GM12878 (cell line): ENCODE data around the gene DCDC1. TPM values are rescaled to one million over a fixed set of nuclear protein-coding genes. Genes with fewer than 3 reads are reported as not detected.

Experiments
- ATAC-seq: fragments of 200-7000 bp; cut with Tn5 transposase; 3 replicates; pipeline ENCODE4 v1.9.1; 2020; ENCODE audit warnings: mild to moderate bottlenecking, moderate library complexity
- BruUV-seq: library from RNA; stranded (reverse); fragments of 400-500 nt; replicated peaks from 2 replicates; lab custom pipeline; 2021; lab: Mats Ljungman, UMichigan
- CTCF ChIA-PET: fragments of 300-600 bp; sonication (Branson Sonifier 250); formaldehyde crosslinking; extraction: SDS; loops from one replicate; lab custom pipeline; 2021; ENCODE audit warnings: inconsistent platforms; lab: Yijun Ruan, JAX
- POLR2A ChIA-PET: fragments of 350-600 bp; formaldehyde crosslinking; extraction: SDS; loops from one replicate; lab custom pipeline; 2021; ENCODE audit warnings: inconsistent platforms; lab: Charles Lee
- RAD21 ChIA-PET: fragments of 300-600 bp; sonication (Branson Sonifier 250); formaldehyde crosslinking; loops from one replicate; lab custom pipeline; 2023; ENCODE audit warnings: antibody characterized with exemption; ENCODE audit not compliant: unreplicated experiment; lab: Charles Lee
- SMC1A ChIA-PET: fragments of 300-600 bp; sonication (Branson Sonifier 250); formaldehyde crosslinking; loops from one replicate; lab custom pipeline; 2023; ENCODE audit not compliant: unreplicated experiment, uncharacterized antibody; lab: Charles Lee
- DNase-seq: peaks from one replicate; pipeline ENCODE4 v3.0.0-alpha.2; 2011; ENCODE audit warnings: low read depth, low spot score
- FAIRE-seq: peaks from 3 replicates; lab custom pipeline; 2011; peaks lifted over from hg19 to GRCh38; lab: Jason Lieb, UNC
- H2AFZ ChIP-seq: 2 replicates; pipeline ENCODE4 v1.6.0; 2011; ENCODE audit warnings: low read depth, low read length, control low read depth; ENCODE audit not compliant: control insufficient read depth
- H3K27ac ChIP-seq: 2 replicates; pipeline ENCODE4 v1.5.1; 2011; ENCODE audit warnings: control low read depth; ENCODE audit not compliant: control insufficient read depth, insufficient read depth
- H3K27me3 ChIP-seq, 2 experiments: replicated peaks in 1 of 2; 2 replicates each; pipeline versions ENCODE4 v1.6.0 to v1.6.1; 2011; ENCODE audit warnings: low read length in 1 of 2; ENCODE audit not compliant: control insufficient read depth in 2 of 2, insufficient read depth in 2 of 2
- H3K36me3 ChIP-seq, 2 experiments: 2 replicates each; pipeline ENCODE4 v1.5.1; 2011; ENCODE audit warnings: low read length in 1 of 2; ENCODE audit not compliant: control insufficient read depth in 2 of 2, insufficient read depth in 2 of 2
- H3K4me1 ChIP-seq: 2 replicates; pipeline ENCODE4 v1.6.1; 2011; ENCODE audit warnings: mild to moderate bottlenecking, low read length, moderate library complexity, mixed read lengths; ENCODE audit not compliant: control insufficient read depth, insufficient read depth
- H3K4me2 ChIP-seq: 2 replicates; pipeline ENCODE4 v1.6.0; 2011; ENCODE audit warnings: control low read depth; ENCODE audit not compliant: control insufficient read depth, insufficient read depth
- H3K4me3 ChIP-seq: fragments of 200-600 bp; sonication (generic); 2 replicates; pipeline ENCODE4 v1.5.1; 2016
- H3K79me2 ChIP-seq: 2 replicates; pipeline ENCODE4 v1.6.0; 2011; ENCODE audit warnings: low read length; ENCODE audit not compliant: control insufficient read depth, insufficient read depth
- H3K9ac ChIP-seq: 2 replicates; pipeline ENCODE4 v1.8.0; 2011; ENCODE audit warnings: low read length, control low read depth, mixed read lengths; ENCODE audit not compliant: control insufficient read depth, insufficient read depth
- H3K9me3 ChIP-seq: replicated peaks from 3 replicates; pipeline ENCODE4 v1.5.1; 2011; ENCODE audit warnings: mild to moderate bottlenecking, low read length; ENCODE audit not compliant: control insufficient read depth, insufficient read depth
- H4K20me1 ChIP-seq: 2 replicates; pipeline ENCODE4 v1.6.0; 2011; ENCODE audit not compliant: control insufficient read depth, insufficient read depth
- ATF2 ChIP-seq: IDR thresholded peaks from 2 replicates; pipeline ENCODE4 v1.6.1; 2012; ENCODE audit warnings: low read length, inconsistent platforms
- BHLHE40 ChIP-seq, 2 experiments: fragments of 450-650 bp in 1 of 2; IDR thresholded peaks; 2 replicates each; pipeline ENCODE4 v1.6.1; 2011 to 2017; ENCODE audit warnings: low read depth in 2 of 2, borderline replicate concordance in 1 of 2, improper control_type of control experiment in 1 of 2, low read length in 1 of 2, mild to moderate bottlenecking in 1 of 2
- CBX5 ChIP-seq: sonication (generic); IDR thresholded peaks from 2 replicates; pipeline ENCODE4 v1.6.1; 2016; ENCODE audit warnings: low read depth, moderate library complexity, mild to moderate bottlenecking, inconsistent platforms
- ELK1 ChIP-seq: IDR thresholded peaks from 2 replicates; pipeline ENCODE4 v1.6.1; 2012; ENCODE audit warnings: low read depth, low read length, improper control_type of control experiment
- ESRRA ChIP-seq: IDR thresholded peaks from 2 replicates; pipeline ENCODE4 v1.6.1; 2012; ENCODE audit warnings: mild to moderate bottlenecking, low read length, improper control_type of control experiment
- HDAC2 ChIP-seq: fragments of 200-600 bp; sonication (generic); IDR thresholded peaks from 2 replicates; pipeline ENCODE4 v1.6.1; 2017
- HDAC6 ChIP-seq: fragments of 200-600 bp; sonication (generic); IDR thresholded peaks from one replicate; pipeline ENCODE4 v1.8.0; 2017; ENCODE audit warnings: antibody characterized with exemption; ENCODE audit not compliant: unreplicated experiment
- LARP7 ChIP-seq: fragments of 450-650 bp; IDR thresholded peaks from 2 replicates; pipeline ENCODE4 v1.6.1; 2017; ENCODE audit warnings: mild to moderate bottlenecking
- NRF1 ChIP-seq: conservative IDR thresholded peaks from 2 replicates; pipeline ENCODE4 v1.6.1; 2011; ENCODE audit warnings: mild to moderate bottlenecking, low read depth, low read length, improper control_type of control experiment
- POU2F2 ChIP-seq: IDR thresholded peaks from 3 replicates; pipeline ENCODE4 v1.6.1; 2011; ENCODE audit warnings: low read depth, mild to moderate bottlenecking, low read length, borderline replicate concordance
- SREBF2 ChIP-seq: IDR thresholded peaks from 2 replicates; pipeline ENCODE4 v1.6.1; 2012; ENCODE audit warnings: mild to moderate bottlenecking, low read length
- SUPT20H ChIP-seq: IDR thresholded peaks from 2 replicates; pipeline ENCODE4 v1.6.1; 2011; ENCODE audit warnings: low read depth, mild to moderate bottlenecking, low read length, moderate library complexity, borderline replicate concordance; ENCODE audit not compliant: control insufficient read depth
- TCF12 ChIP-seq: IDR thresholded peaks from 2 replicates; pipeline ENCODE4 v1.6.1; 2011; ENCODE audit warnings: low read depth, mild to moderate bottlenecking, low read length
- ZNF622 ChIP-seq: fragments of 450-650 bp; IDR thresholded peaks from 2 replicates; pipeline ENCODE4 v1.6.1; 2017; ENCODE audit warnings: mild to moderate bottlenecking, inconsistent platforms
- in situ Hi-C: fragments of 300-500 bp; cut with MboI; formaldehyde crosslinking; loops from 9 replicates; pipeline ENCODE4 v1.14.3; 2018; ENCODE audit warnings: mixed read lengths
- intact Hi-C: fragments of 100-400 bp; cut with micrococcal nuclease; formaldehyde crosslinking; loops from one replicate; pipeline ENCODE4 v1.14.2; 2022; ENCODE audit not compliant: unreplicated experiment
- polyA plus RNA-seq, 11 experiments: library from polyadenylated mRNA; depleted of rRNA in 4 of 11; unstranded in 6 of 11; stranded (reverse) in 5 of 11; fragments of >200 nt; fragmentation: Nextera tagmentation in 4 of 11; fragmentation: Illumina TruSeq in 1 of 11; extraction: Ambion mirVana in 4 of 11; extraction: Trizol in 1 of 11; gene quantifications; 1 replicate in 1 of 11; 2 replicates in 10 of 11; pipeline versions ENCODE4 v1.2.1 to v1.2.3, GENCODE V29; 2011 to 2016; ENCODE audit warnings: inconsistent platforms in 2 of 11, missing spikeins in 2 of 11, low read depth in 1 of 11
- total RNA-seq, 4 experiments: library from RNA; depleted of rRNA in 3 of 4; stranded (reverse); fragments of >200 nt in 3 of 4; fragmentation: Illumina TruSeq in 1 of 4; extraction: Trizol in 1 of 4; gene quantifications; 2 replicates each; pipeline versions ENCODE4 v1.2.1 to v1.2.3, GENCODE V29; 2013 to 2021

DCDC1 gene
- total and polyA plus RNA-seq, 10 of the 15 experiments (the other 5 are each of a cell fraction or from before 2014, with no cell fraction given), result not detected

DNA sequence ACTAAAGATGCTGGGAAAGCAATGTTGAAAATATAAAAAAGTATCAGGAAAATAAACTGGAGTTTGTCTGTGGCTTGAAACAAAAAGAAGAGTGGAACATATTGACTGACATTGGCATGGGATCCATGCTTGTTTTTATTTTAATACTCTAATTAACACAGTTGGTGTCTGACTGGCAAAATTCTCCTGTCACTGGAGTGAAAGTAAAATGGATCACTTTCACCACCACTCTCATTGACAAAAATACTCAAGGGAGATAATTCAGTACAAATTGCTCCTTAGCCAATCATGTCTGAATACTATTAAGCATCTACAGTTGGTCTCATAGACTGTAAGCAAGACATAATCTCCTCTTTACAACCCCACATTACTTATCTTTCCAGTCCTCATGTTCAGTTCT, 101.8 kb downstream of the DCDC1 start:
- ChIA-PET SMC1A (no interaction called here), RAD21 (no interaction called here)
- no peak for FAIRE-seq
- Histone ChIP-seq H2AFZ (no peak overlapping the region), H3K4me2 (no peak overlapping the region), H3K27ac (no peak overlapping the region), H3K9me3 (no peaks in the 10 kb centered on the region; the same call in 2 of the 3 replicates), H3K4me1 (no peaks in the 10 kb centered on the region), H3K4me3 (no peak overlapping the region)
- in situ Hi-C loops (no loop called here), intact Hi-C loops (no loop called here)
- TF ChIP-seq ELK1 (no peak), HDAC6 (no peak), NRF1 (no peak), ATF2 (no peak), ZNF622 (no peak), ESRRA (no peak), BHLHE40 (IDR thresholded peaks at IDR 0.05; ENCODE audit: borderline replicate concordance in 1 of 2, low read depth in 2 of 2, low read length in 1 of 2) (no peak), CBX5 (no peak), POU2F2 (no peak), SREBF2 (no peak), TCF12 (no peak), LARP7 (no peak), SUPT20H (no peak), HDAC2 (no peak)
- TF ChIP-seq, all 136 proteins: peak for 0
- BruUV-seq, result no TSS peak
- ATAC-seq (no peak), DNase-seq (no peak)
- Histone ChIP-seq H3K9ac (no peak overlapping the region), H3K36me3 (no peaks in the 10 kb centered on the region), H3K27me3 (no peaks in the 10 kb centered on the region), H4K20me1 (no peaks in the 10 kb centered on the region), H3K79me2 (no peaks in the 10 kb centered on the region)
- ChIA-PET CTCF (no interaction called here), POLR2A (no interaction called here)
